Stomach (tissue), 9 donors: Measurements from ENCODE around the gene STIM1. TPM values are rescaled to one million over a fixed set of nuclear protein-coding genes. Genes with fewer than 3 reads are reported as not detected.

Experiments
- DNase-seq, 2 donors: peaks; one replicate each; pipeline versions ENCODE4 v3.0.0 to v3.0.0-alpha.2; 2013 to 2019
- H3K27ac ChIP-seq, 5 donors: fragments of 200-600 bp in 4 of 5; sonication (generic) in 4 of 5; one replicate each; pipeline ENCODE4 v1.5.1; 2013 to 2019; ENCODE audit warnings: mild to moderate bottlenecking in 1 of 5, moderate library complexity in 1 of 5
- H3K27me3 ChIP-seq, 3 donors: fragments of 200-600 bp; sonication (generic); one replicate each; pipeline ENCODE4 v1.5.1; 2017 to 2019; ENCODE audit warnings: mixed run types in 1 of 3
- H3K36me3 ChIP-seq, 4 donors: fragments of 200-600 bp; sonication (generic); 1 replicate in 3 of 4; 2 replicates in 1 of 4; pipeline ENCODE4 v1.5.1; 2016 to 2019
- H3K4me1 ChIP-seq, 4 donors: fragments of 200-600 bp; sonication (generic); one replicate each; pipeline ENCODE4 v1.5.1; 2016 to 2019
- H3K4me3 ChIP-seq, 4 donors: fragments of 200-600 bp; sonication (generic) in 3 of 4; one replicate each; pipeline ENCODE4 v1.5.1; 2016 to 2019; ENCODE audit warnings: mild to moderate bottlenecking in 1 of 4
- H3K9me3 ChIP-seq, 4 donors: fragments of 200-600 bp; sonication (generic); one replicate each; pipeline ENCODE4 v1.5.1; 2016 to 2019
- EP300 ChIP-seq: sonication (generic); formaldehyde crosslinking; IDR thresholded peaks from one replicate; pipeline ENCODE4 v1.6.1; 2017; ENCODE audit warnings: antibody characterized with exemption
- POLR2A ChIP-seq, 4 donors: fragments of 450-650 bp; IDR thresholded peaks; one replicate each; pipeline ENCODE4 v1.6.1; 2016; ENCODE audit warnings: antibody characterized with exemption in 4 of 4, control low read depth in 2 of 4, mild to moderate bottlenecking in 1 of 4, moderate library complexity in 1 of 4
- POLR2AphosphoS5 ChIP-seq, 3 donors: sonication (generic); formaldehyde crosslinking; IDR thresholded peaks; one replicate each; pipeline ENCODE4 v1.6.1; 2016; ENCODE audit warnings: antibody characterized with exemption in 3 of 3
- WGBS, 5 donors: extraction: QIAGEN DNeasy Blood & Tissue Kit in 3 of 5; methylation state at CpG; one replicate each; pipeline versions ENCODE4 v1.1.5 to v1.1.7; 2013 to 2018; 5-methylcytosine and 5-hydroxymethylcytosine counted together
- intact Hi-C: fragments of 100-400 bp; cut with DNase I; formaldehyde crosslinking; loops from one replicate; pipeline ENCODE4 v1.15.1; 2023; ENCODE audit warnings: low total_unique reads
- polyA plus RNA-seq, 3 donors: library from polyadenylated mRNA; stranded (reverse); fragments of 200-250 nt; gene quantifications; one replicate each; pipeline ENCODE4 v1.2.3, GENCODE V29; 2013
- total RNA-seq, 5 donors: library from RNA; depleted of rRNA; stranded (reverse); fragments of >200 nt; gene quantifications; one replicate each; pipeline versions ENCODE4 v1.1.0 to v1.2.3, GENCODE V29; 2014 to 2016
- TF ChIP-seq, protein P1 (sequence below), 7 experiments: fragments of 450-650 bp in 4 of 7; fragments of 200-600 bp in 3 of 7; sonication (generic) in 3 of 7; IDR thresholded peaks; one replicate each; pipeline ENCODE4 v1.5.1; 2016 to 2019; ENCODE audit warnings: antibody characterized with exemption in 7 of 7, control low read depth in 2 of 7, mild to moderate bottlenecking in 1 of 7
- donor health status: healthy with polysubstance abuse.
- donor health status: Bipolar disorder and iron deficiency.
- donor health status: healthy.

Gene STIM1
- total and polyA plus RNA-seq, 8 donors, result 8.7 to 70.7 (median 34.3) TPM

DNA sequence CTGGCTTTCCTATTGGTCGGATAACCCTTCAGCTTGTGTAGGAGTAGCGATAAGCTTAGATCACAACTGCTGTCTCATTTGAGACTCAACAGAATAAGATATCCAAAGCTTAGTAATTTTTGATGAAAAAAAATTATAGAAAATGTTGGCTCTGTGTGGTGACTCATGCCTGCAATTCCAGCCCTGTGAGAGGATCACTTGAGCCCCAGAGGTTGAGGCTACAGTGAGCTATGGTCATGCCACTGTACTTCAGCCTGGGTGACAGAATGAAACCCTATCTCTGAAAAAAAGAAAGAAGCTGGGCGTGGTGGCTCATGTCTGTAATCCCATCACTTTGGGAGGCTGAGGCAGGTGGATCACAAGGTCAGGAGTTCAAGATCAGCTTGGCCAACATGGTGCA lies 183.5 kb downstream of the STIM1 start:
- Histone ChIP-seq H3K4me1 (peaks cover 0 to 10% (median 6%) of the 10 kb centered on the region in 4 donors), H3K27me3 (no peaks in the 10 kb centered on the region), H3K36me3 (no peaks in the 10 kb centered on the region), H3K9me3 (no peaks in the 10 kb centered on the region), H3K4me3 (no peak overlapping the region), H3K27ac (no peak overlapping the region)
- no peak for TF ChIP-seq POLR2AphosphoS5 (IDR thresholded peaks at IDR 0.05)
- TF ChIP-seq POLR2A (IDR thresholded peaks at IDR 0.05), result no peak
- TF ChIP-seq, protein P1, sequence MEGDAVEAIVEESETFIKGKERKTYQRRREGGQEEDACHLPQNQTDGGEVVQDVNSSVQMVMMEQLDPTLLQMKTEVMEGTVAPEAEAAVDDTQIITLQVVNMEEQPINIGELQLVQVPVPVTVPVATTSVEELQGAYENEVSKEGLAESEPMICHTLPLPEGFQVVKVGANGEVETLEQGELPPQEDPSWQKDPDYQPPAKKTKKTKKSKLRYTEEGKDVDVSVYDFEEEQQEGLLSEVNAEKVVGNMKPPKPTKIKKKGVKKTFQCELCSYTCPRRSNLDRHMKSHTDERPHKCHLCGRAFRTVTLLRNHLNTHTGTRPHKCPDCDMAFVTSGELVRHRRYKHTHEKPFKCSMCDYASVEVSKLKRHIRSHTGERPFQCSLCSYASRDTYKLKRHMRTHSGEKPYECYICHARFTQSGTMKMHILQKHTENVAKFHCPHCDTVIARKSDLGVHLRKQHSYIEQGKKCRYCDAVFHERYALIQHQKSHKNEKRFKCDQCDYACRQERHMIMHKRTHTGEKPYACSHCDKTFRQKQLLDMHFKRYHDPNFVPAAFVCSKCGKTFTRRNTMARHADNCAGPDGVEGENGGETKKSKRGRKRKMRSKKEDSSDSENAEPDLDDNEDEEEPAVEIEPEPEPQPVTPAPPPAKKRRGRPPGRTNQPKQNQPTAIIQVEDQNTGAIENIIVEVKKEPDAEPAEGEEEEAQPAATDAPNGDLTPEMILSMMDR (IDR thresholded peaks at IDR 0.05), result no peak
- TF ChIP-seq EP300, result no peak
- DNase-seq, result no peak
- intact Hi-C loops, result no loop called here
- WGBS, 5 donors, result 90 to 96% (median 93%) methylated on average over 3 of the region's 3 CpGs

- Histone ChIP-seq H3K27me3 (no peaks in the 10 kb centered on the region), H3K36me3 (no peaks in the 10 kb centered on the region), H3K9me3 (no peaks in the 10 kb centered on the region), H3K27ac (no peak overlapping the region), H3K4me3 (no peak overlapping the region), H3K4me1 (peaks cover 0 to 24% (median 14%) of the 10 kb centered on the region in 4 donors)
- intact Hi-C loops, result no loop called here
- TF ChIP-seq POLR2A (IDR thresholded peaks at IDR 0.05) (no peak), POLR2AphosphoS5 (IDR thresholded peaks at IDR 0.05) (no peak), EP300 (no peak)
- TF ChIP-seq, protein P1 (IDR thresholded peaks at IDR 0.05), result no peak
- WGBS, 5 donors, result 24 to 72% (median 45%) methylated on average over 1 of the region's 1 CpG
- no peak for DNase-seq
Observed at GRCh38 chr11:4040461-4040860, 185.0 kb downstream of the STIM1 start.

DNA sequence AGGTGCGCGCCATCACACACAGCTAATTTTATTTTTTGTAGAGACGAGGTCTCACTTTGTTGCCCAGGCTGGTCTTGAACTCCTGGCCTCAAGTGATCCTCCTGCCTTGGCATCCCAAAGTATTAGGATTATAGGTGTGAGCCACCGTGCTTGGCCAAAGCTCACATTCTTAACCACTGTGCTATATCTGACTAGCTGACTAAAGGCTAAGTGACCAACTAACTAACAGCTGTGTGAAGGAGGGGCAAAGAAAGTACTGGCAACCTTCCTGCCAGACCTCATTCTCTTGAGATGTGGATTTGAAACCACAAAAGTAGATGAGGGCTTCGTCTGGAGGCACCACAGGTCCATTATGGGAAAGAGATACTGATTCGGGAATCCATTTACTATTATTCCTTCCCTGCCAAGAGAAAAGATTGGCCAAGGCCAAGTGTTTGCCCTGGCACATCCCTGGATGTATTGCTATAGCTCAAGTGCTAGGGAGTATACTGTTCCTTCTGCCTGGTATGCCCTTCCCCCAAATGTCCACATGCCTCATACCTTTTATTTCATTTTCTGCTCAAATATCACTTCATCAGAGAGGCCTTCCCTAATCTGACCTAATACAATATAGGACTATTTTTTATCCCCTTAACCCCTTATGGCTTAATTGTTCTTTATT lies 186.4 kb downstream of the STIM1 start:
- no peaks in the 10 kb centered on the region for H3K36me3 ChIP-seq
- no peaks in the 10 kb centered on the region for H3K9me3 ChIP-seq
- DNase-seq, result no peak
- no peak overlapping the region for H3K4me3 ChIP-seq
- H3K4me1 ChIP-seq, result peaks cover 0 to 24% (median 14%) of the 10 kb centered on the region in 4 donors
- H3K27me3 ChIP-seq, result no peaks in the 10 kb centered on the region
- no peak overlapping the region for H3K27ac ChIP-seq
- no peak for TF ChIP-seq POLR2AphosphoS5 (IDR thresholded peaks at IDR 0.05)
- TF ChIP-seq, protein P1 (IDR thresholded peaks at IDR 0.05), result no peak
- TF ChIP-seq EP300, result no peak
- TF ChIP-seq POLR2A (IDR thresholded peaks at IDR 0.05), result no peak
- intact Hi-C loops, result no loop called here
- 91 to 96% (median 95%) methylated on average over 6 of the region's 6 CpGs for WGBS, 5 donors

DNA sequence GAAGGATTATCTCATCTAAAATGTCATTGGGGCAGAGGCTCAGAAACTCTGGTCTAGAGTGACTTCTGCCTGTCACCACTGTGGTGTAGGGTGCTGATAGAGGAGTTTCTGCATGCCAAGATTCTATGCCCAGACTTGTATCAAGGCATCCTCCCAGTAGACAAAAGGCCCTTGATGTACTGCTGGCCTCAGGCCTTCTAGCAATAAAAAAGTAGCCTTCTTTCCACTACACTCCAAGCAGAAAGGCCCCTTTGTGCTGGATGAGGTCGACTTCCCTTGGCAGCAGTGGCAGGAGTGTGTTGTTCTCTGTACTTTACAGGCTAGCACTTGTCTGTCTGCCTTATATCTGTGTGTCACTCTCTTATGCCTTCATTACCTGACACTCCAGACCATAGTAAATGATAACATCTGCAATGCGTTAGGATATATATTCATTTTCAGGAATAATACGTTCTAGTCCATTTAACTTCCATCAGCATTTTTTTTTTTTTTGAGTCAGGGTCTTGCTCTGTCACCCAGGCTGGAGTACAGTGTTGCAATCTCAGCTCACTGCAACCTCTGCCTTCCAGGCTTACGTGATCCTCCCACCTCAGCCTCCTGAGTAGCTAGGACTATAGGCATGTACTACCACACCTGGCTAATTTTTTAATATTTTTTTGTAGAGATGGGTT lies 189.6 kb downstream of the STIM1 start:
- intact Hi-C loops, result no loop called here
- DNase-seq, result peak in 1 of 2 donors; percentile 55

More for the DNA sequence above, 189.6 kb downstream of the STIM1 start:
- H3K36me3 ChIP-seq, result peaks cover 0 to 3% (median 0%) of the 10 kb centered on the region in 4 donors
- TF ChIP-seq POLR2A (IDR thresholded peaks at IDR 0.05) (no peak), POLR2AphosphoS5 (IDR thresholded peaks at IDR 0.05) (no peak), EP300 (no peak)
- TF ChIP-seq, protein P1 (IDR thresholded peaks at IDR 0.05), result no peak
- no peaks in the 10 kb centered on the region for H3K9me3 ChIP-seq
- peaks cover 0 to 26% (median 11%) of the 10 kb centered on the region in 4 donors for H3K4me1 ChIP-seq
- WGBS, 5 donors, result 46 to 49% (median 48%) methylated on average over 4 of the region's 4 CpGs
- H3K27me3 ChIP-seq, result no peaks in the 10 kb centered on the region
- H3K27ac ChIP-seq, result no peak overlapping the region
- no peak overlapping the region for H3K4me3 ChIP-seq
